HFFc6 (cell line): ENCODE measurements around the gene RAVER1. TPM values are rescaled to one million over a fixed set of nuclear protein-coding genes. Genes with fewer than 3 reads are reported as not detected.
"Not testable (repeated sequence)": the region's sequence is repeated elsewhere in the genome, so short reads cannot be mapped to it uniquely, and the experiment has no call there.

Source experiments
- DNase-seq: peaks from one replicate; pipeline ENCODE4 v3.0.0-alpha.2; 2018
- H3K27ac Mint-ChIP-seq: 2 replicates; pipeline ENCODE4 v1.8.0; 2020; ENCODE audit warnings: mild to moderate bottlenecking, mixed read lengths
- H3K27me3 Mint-ChIP-seq: 2 replicates; pipeline ENCODE4 v1.8.0; 2021; ENCODE audit warnings: mild to moderate bottlenecking, moderate library complexity, mixed read lengths; ENCODE audit not compliant: insufficient read depth
- H3K36me3 Mint-ChIP-seq: 2 replicates; pipeline ENCODE4 v1.8.0; 2021; ENCODE audit warnings: low read depth, mixed read lengths
- H3K4me1 Mint-ChIP-seq: 2 replicates; pipeline ENCODE4 v1.8.0; 2020; ENCODE audit warnings: low read depth, mixed read lengths
- H3K4me3 Mint-ChIP-seq: 2 replicates; pipeline ENCODE4 v1.8.0; 2020; ENCODE audit warnings: mild to moderate bottlenecking, moderate library complexity, mixed read lengths
- H3K9me3 Mint-ChIP-seq: 2 replicates; pipeline ENCODE4 v1.8.0; 2020; ENCODE audit warnings: mild to moderate bottlenecking, mixed read lengths
- total RNA-seq, 6 experiments: library from RNA; stranded (reverse); fragmentation: NEBNext Ultra II Directional; extraction: Animal tissue kit (Norgen Biotek cat#: 25700); gene quantifications; 2 replicates in 1 of 6; 3 replicates in 5 of 6; pipeline ENCODE4 v1.2.3, GENCODE V29; 2021
- TF ChIP-seq, protein P1 (sequence below): fragments of 200-600 bp; sonication (generic); IDR thresholded peaks from 2 replicates; pipeline ENCODE4 v1.5.0; 2021; ENCODE audit warnings: antibody characterized with exemption, mild to moderate bottlenecking

RAVER1 gene
- total RNA-seq, 6 experiments from 2014 or later, result 52.1 to 58.3 (median 55.6) TPM

DNA sequence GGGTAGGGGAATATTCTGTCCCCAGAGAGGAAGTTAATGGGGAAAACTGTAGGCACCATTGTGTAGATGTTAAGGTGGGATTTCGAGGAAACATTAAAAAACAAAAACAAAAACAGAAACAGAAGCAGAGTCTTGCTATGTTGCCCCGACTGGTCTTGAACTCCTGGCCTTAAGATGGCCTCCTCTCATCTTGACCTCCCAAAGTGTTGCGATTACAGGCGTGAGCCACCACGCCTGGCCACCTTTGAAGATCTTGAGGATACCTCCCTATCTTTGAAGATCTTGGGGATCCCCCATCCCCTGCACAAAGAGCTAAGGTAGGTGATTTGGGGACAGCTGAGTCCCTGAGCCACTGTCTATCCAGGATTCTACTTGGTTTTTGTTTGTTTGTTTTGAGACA is 6.6 kb upstream of the RAVER1 start:
- Mint-ChIP-seq H3K4me3 (no peak overlapping the region), H3K36me3 (no peaks in the 10 kb centered on the region), H3K9me3 (no peaks in the 10 kb centered on the region), H3K27ac (no peak overlapping the region), H3K27me3 (peaks cover 9% of the 10 kb centered on the region), H3K4me1 (peaks cover 19% of the 10 kb centered on the region)
- DNase-seq, result no peak
- TF ChIP-seq, protein P1, sequence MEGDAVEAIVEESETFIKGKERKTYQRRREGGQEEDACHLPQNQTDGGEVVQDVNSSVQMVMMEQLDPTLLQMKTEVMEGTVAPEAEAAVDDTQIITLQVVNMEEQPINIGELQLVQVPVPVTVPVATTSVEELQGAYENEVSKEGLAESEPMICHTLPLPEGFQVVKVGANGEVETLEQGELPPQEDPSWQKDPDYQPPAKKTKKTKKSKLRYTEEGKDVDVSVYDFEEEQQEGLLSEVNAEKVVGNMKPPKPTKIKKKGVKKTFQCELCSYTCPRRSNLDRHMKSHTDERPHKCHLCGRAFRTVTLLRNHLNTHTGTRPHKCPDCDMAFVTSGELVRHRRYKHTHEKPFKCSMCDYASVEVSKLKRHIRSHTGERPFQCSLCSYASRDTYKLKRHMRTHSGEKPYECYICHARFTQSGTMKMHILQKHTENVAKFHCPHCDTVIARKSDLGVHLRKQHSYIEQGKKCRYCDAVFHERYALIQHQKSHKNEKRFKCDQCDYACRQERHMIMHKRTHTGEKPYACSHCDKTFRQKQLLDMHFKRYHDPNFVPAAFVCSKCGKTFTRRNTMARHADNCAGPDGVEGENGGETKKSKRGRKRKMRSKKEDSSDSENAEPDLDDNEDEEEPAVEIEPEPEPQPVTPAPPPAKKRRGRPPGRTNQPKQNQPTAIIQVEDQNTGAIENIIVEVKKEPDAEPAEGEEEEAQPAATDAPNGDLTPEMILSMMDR, result no peak

DNA sequence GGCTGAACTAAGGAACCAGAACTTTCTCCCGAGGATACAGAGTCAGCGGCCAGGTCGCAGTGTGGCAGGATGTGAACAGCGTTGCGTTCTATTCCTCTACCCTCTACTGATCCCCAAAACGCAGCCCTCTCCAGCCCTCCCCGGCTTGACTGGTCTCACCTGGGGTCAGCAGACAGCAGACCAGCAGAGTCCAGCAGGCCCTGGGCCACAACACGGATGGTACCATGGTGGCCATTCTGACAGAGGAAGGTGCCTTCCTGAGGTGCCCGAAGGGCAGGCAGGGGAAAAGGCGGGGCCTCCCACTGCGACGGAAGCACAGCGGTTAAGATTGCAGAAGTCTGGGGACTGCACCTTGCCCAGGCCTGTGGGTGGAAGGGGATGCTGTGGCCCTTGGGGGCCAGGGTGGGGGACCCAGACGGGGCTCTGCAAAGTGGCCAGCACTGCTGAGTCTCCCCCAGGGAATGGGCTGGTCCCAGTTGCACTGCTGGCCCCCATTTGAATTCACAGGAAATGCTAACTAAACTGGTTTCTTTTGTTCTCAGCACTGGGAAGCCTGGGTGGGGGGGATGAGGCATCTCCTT is 6.1 kb upstream of the RAVER1 start, which contains the start of gene ICAM3:
ICAM3 (minus strand) TSS at position 245 of the 581 bp plus-strand sequence; CDS start at position 235, 10 bp downstream.
- H3K4me3 Mint-ChIP-seq, result no peak within 1 kb of the TSS
- peaks cover 14% of the 10 kb centered on the region for H3K4me1 Mint-ChIP-seq
- TF ChIP-seq, protein P1, result no peak
- H3K27me3 Mint-ChIP-seq, result peaks cover 9% of the 10 kb centered on the region
- DNase-seq, result no peak
- H3K9me3 Mint-ChIP-seq, result no peaks in the 10 kb centered on the region
- H3K27ac Mint-ChIP-seq, result no peak within 1 kb of the TSS
- H3K36me3 Mint-ChIP-seq, result no peaks in the 10 kb centered on the region

DNA sequence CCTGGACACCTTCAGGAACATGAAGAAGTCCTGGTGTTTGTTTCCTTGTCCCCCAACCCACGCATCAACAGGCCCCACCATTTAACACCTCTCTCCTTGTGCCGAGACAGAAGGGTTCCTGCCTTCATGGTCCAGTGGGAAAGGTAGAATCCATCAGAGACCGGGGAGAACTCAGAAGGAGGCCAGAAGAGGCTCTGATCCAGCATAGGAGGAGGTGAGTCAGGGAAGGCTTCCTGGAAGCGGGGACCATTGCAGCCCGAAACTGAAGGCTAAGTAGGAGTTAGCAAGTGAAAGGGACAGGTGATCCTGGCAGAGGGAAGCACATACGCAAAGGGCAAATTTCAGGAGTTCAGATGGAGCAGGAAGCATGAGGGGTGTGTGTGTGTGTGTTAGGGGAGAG is 5.6 kb upstream of the RAVER1 start:
- no peak overlapping the region for H3K27ac Mint-ChIP-seq
- no peaks in the 10 kb centered on the region for H3K9me3 Mint-ChIP-seq
- no peak overlapping the region for H3K4me3 Mint-ChIP-seq
- H3K27me3 Mint-ChIP-seq, result peaks cover 9% of the 10 kb centered on the region
- peaks cover 14% of the 10 kb centered on the region for H3K4me1 Mint-ChIP-seq
- no peak for DNase-seq
- TF ChIP-seq, protein P1, result no peak
- no peaks in the 10 kb centered on the region for H3K36me3 Mint-ChIP-seq

DNA sequence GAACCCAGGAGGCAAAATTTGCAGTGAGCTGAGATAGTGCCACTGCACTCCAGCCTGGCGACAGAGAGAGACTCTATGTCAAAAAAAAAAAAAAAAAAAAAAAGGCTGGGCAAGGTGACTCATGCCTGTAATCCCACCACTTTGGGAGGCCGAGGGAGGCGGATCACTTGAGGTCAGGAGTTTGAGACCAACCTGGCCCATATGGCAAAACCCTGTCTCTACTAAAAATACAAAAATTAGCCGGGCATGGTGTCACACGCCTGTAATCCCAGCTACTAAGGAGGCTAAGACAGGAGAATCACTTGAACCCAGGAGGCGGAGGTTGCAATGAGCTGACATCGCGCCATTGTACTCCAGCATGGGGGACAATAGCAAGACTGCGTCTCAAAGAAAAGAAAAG is 3.4 kb upstream of the RAVER1 start:
- DNase-seq, H3K27me3 Mint-ChIP-seq, H3K9me3 Mint-ChIP-seq, H3K36me3 Mint-ChIP-seq, H3K4me3 Mint-ChIP-seq, H3K27ac Mint-ChIP-seq: not testable (repeated sequence)
- H3K4me1 Mint-ChIP-seq, result peaks cover 17% of the 10 kb centered on the region

DNA sequence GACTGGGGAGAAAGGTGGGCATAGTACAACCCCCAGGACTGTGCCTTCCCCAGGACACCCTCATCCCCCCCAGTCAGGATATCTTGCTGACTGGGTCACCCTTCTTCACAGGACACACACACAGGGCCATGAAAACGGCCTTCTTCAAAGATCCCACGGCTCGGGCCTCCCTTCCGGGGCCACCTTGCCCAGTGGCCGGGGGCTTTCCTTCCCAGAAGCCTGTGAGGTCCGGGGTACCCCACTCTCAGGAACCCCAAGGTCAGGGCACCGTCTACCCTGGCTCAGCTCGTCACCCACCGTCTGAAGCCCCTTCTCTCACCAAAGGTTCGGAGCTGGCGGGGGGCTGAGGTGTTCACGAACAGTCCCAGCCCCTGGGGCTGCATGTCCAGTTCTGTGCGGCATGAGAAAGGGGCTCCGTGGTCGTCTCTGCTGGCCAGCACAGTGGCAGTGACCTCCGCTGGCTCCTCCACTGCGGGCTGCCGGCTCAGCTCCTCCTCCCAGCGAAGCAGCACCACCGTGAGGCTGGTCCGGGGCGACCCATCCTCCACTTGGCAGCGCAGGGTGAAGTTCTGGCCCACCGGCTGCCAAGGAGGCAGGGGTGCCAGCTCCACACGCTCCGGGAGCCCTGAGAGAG is 2.1 kb upstream of the RAVER1 start:
- Mint-ChIP-seq H3K27ac (peak overlapping the region; percentile 97; the same call in 1 of the 2 replicates), H3K9me3 (no peaks in the 10 kb centered on the region), H3K4me3 (no peak overlapping the region), H3K36me3 (peaks cover 9% of the 10 kb centered on the region; the same call in 1 of the 2 replicates), H3K4me1 (peaks cover 17% of the 10 kb centered on the region), H3K27me3 (peaks cover 6% of the 10 kb centered on the region)
- DNase-seq, result no peak
- TF ChIP-seq, protein P1, result no peak

DNA sequence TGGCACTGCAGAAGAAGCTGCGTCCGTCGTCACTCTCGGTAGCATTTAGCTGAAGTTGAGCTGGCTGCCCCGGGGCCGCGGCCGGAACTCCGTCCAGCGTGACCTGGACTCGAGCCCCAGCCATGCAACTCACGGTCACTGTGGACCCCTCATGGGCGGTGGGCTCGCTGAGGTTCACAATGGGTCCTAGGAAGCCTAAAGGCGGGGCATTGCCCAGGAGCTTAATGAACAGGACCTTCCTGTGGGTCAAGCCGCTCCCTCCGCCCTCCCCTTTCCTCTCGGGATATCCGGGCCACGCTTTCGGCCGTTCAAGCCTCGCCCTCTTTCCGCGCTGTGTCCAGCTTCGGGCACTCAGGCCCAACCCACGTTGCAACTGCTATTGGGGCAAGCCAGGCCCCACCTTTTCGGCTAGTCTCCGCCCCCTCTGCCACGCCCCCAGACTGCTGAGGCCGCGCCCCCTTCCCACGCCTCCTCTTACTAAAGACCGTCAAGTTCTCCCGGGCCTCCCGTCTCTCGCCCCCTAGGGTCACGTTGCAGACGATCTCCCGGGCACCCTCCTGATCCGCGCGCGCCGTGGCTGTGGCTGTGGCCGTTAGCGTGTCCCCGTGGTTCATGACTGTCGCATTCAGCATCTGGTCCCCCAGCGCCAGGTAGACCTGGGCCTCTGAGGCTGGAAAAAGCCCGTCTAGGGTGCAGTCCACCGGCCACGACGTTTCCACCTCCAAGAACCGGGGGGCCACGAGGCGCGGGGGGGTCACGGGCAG is 1.4 kb upstream of the RAVER1 start:
- H3K27ac Mint-ChIP-seq, result peak overlapping the region; percentile 97
- TF ChIP-seq, protein P1, result peak; percentile 43; the same call in 1 of the 2 replicates
- peak overlapping the region; percentile 99 for H3K4me3 Mint-ChIP-seq

More for the DNA sequence above, 1.4 kb upstream of the RAVER1 start:
- H3K9me3 Mint-ChIP-seq, result no peaks in the 10 kb centered on the region
- H3K27me3 Mint-ChIP-seq, result peaks cover 6% of the 10 kb centered on the region
- peak; percentile 96 for DNase-seq
- H3K36me3 Mint-ChIP-seq, result peaks cover 15% of the 10 kb centered on the region; the same call in 1 of the 2 replicates
- H3K4me1 Mint-ChIP-seq, result peaks cover 17% of the 10 kb centered on the region
